BJ (cell line): ENCODE measurements around the gene MGAT4A. TPM values are rescaled to one million over a fixed set of nuclear protein-coding genes. Genes with fewer than 3 reads are reported as not detected.

Source experiments
- CTCF ChIA-PET: fragments of 350-600 bp; formaldehyde crosslinking; extraction: SDS; loops from one replicate; lab custom pipeline; 2021; ENCODE audit warnings: antibody characterized with exemption, inconsistent platforms; lab: Yijun Ruan, JAX
- POLR2A ChIA-PET: fragments of 300-600 bp; sonication (Branson Sonifier 250); formaldehyde crosslinking; extraction: SDS; loops from one replicate; lab custom pipeline; 2021; ENCODE audit warnings: antibody characterized with exemption; lab: Charles Lee
- DNase-seq: peaks from one replicate; pipeline ENCODE4 v3.0.0-alpha.2; 2011; ENCODE audit warnings: low read depth
- H3K27me3 ChIP-seq: 2 replicates; pipeline ENCODE4 v1.6.0; 2011; ENCODE audit warnings: low read length; ENCODE audit not compliant: control insufficient read depth, insufficient read depth
- H3K36me3 ChIP-seq: 2 replicates; pipeline ENCODE4 v1.5.1; 2011; ENCODE audit warnings: low read length; ENCODE audit not compliant: control insufficient read depth, insufficient read depth
- H3K4me3 ChIP-seq: 2 replicates; pipeline ENCODE4 v1.5.1; 2011; ENCODE audit warnings: low read depth, mild to moderate bottlenecking, control low read depth, low read length
- CTCF ChIP-seq: IDR thresholded peaks from 2 replicates; pipeline ENCODE4 v1.5.1; 2011; ENCODE audit warnings: low read depth, mild to moderate bottlenecking, control low read depth, inconsistent platforms, low read length, moderate library complexity; ENCODE audit not compliant: insufficient read depth
- polyA plus RNA-seq: library from polyadenylated mRNA; depleted of rRNA; stranded (reverse); fragments of >200 nt; gene quantifications from 2 replicates; pipeline ENCODE4 v1.2.3, GENCODE V29; 2011

MGAT4A gene
- polyA plus RNA-seq, 1 experiment, result not detected

GRCh38 chr2:98776136-98776535 lies 45.2 kb upstream of the MGAT4A start:
- no peak overlapping the region for H3K4me3 ChIP-seq
- TF ChIP-seq CTCF, result no peak
- ChIA-PET POLR2A (no interaction called here), CTCF (no interaction called here)
- no peaks in the 10 kb centered on the region for H3K36me3 ChIP-seq
- peaks cover 3% of the 10 kb centered on the region for H3K27me3 ChIP-seq
- no peak for DNase-seq

GRCh38 chr2:98775146-98775986 lies 44.4 kb upstream of the MGAT4A start:
- ChIA-PET CTCF (no interaction called here), POLR2A (no interaction called here)
- Histone ChIP-seq H3K27me3 (peaks cover 3% of the 10 kb centered on the region), H3K36me3 (no peaks in the 10 kb centered on the region), H3K4me3 (no peak overlapping the region)
- TF ChIP-seq CTCF, result no peak
- no peak for DNase-seq

GRCh38 chr2:98773907-98774306 lies 43.0 kb upstream of the MGAT4A start:
- Histone ChIP-seq H3K27me3 (peaks cover 4% of the 10 kb centered on the region), H3K4me3 (no peak overlapping the region), H3K36me3 (no peaks in the 10 kb centered on the region)
- no peak for TF ChIP-seq CTCF
- ChIA-PET POLR2A (no interaction called here), CTCF (no interaction called here)
- DNase-seq, result no peak

- no peak for DNase-seq
- Histone ChIP-seq H3K27me3 (peaks cover 4% of the 10 kb centered on the region), H3K36me3 (no peaks in the 10 kb centered on the region), H3K4me3 (no peak overlapping the region)
- POLR2A ChIA-PET, result no interaction called here
- CTCF ChIA-PET, result no interaction called here
- TF ChIP-seq CTCF, result no peak
Observed at GRCh38 chr2:98773169-98773568, 42.2 kb upstream of the MGAT4A start.

- H3K4me3 ChIP-seq, result no peak overlapping the region
- H3K27me3 ChIP-seq, result peaks cover 4% of the 10 kb centered on the region
Observed at GRCh38 chr2:98772536-98772935, 41.6 kb upstream of the MGAT4A start.

More at GRCh38 chr2:98772536-98772935, 41.6 kb upstream of the MGAT4A start:
- CTCF ChIA-PET, result no interaction called here
- no peak for DNase-seq
- TF ChIP-seq CTCF, result no peak
- no peaks in the 10 kb centered on the region for H3K36me3 ChIP-seq
- POLR2A ChIA-PET, result no interaction called here
